H9 (cell line): Measurements from ENCODE around the gene RYR1. TPM values are rescaled to one million over a fixed set of nuclear protein-coding genes. Genes with fewer than 3 reads are reported as not detected.

Experiments used
- DNase-seq: peaks from one replicate; pipeline ENCODE4 v3.0.0-alpha.2; 2017
- H2AFZ ChIP-seq: one replicate; pipeline ENCODE4 v1.6.1; 2013; ENCODE audit warnings: mild to moderate bottlenecking, low read length, control low read depth, moderate library complexity
- H2AK5ac ChIP-seq: 2 replicates; pipeline ENCODE4 v1.6.1; 2013; ENCODE audit warnings: low read length, control low read depth, mixed read lengths; ENCODE audit not compliant: insufficient read length
- H2BK120ac ChIP-seq: one replicate; pipeline ENCODE4 v1.6.1; 2013; ENCODE audit warnings: low read depth, mild to moderate bottlenecking, low read length, control low read depth, inconsistent platforms; ENCODE audit not compliant: poor library complexity, severe bottlenecking
- H2BK12ac ChIP-seq: 2 replicates; pipeline ENCODE4 v1.6.1; 2013; ENCODE audit warnings: low read length, control low read depth, mixed read lengths, low read depth; ENCODE audit not compliant: insufficient read length
- H2BK15ac ChIP-seq: 2 replicates; pipeline ENCODE4 v1.6.1; 2013; ENCODE audit warnings: low read depth, low read length, control low read depth
- H2BK20ac ChIP-seq: one replicate; pipeline ENCODE4 v1.6.1; 2013; ENCODE audit warnings: low read depth, mild to moderate bottlenecking, low read length, control low read depth, inconsistent platforms; ENCODE audit not compliant: poor library complexity, severe bottlenecking
- H2BK5ac ChIP-seq: 2 replicates; pipeline ENCODE4 v1.6.1; 2013; ENCODE audit warnings: low read length, control low read depth, mixed read lengths; ENCODE audit not compliant: insufficient read length
- H3K14ac ChIP-seq: 2 replicates; pipeline ENCODE4 v1.6.1; 2013; ENCODE audit warnings: low read length, control low read depth; ENCODE audit not compliant: insufficient read depth
- H3K18ac ChIP-seq: 2 replicates; pipeline ENCODE4 v1.6.1; 2013; ENCODE audit warnings: low read depth, mild to moderate bottlenecking, mixed read lengths, low read length, control low read depth; ENCODE audit not compliant: insufficient read length
- H3K23ac ChIP-seq: 2 replicates; pipeline ENCODE4 v1.6.1; 2013; ENCODE audit warnings: low read length, control low read depth, mixed read lengths, low read depth; ENCODE audit not compliant: insufficient read length
- H3K23me2 ChIP-seq: 2 replicates; pipeline ENCODE4 v1.6.1; 2013; ENCODE audit warnings: low read depth, mild to moderate bottlenecking, mixed read lengths, low read length, control low read depth; ENCODE audit not compliant: insufficient read length, poor library complexity, severe bottlenecking
- H3K27ac ChIP-seq: 2 replicates; pipeline ENCODE4 v1.5.1; 2013; ENCODE audit warnings: low read length, control low read depth, mixed read lengths, low read depth; ENCODE audit not compliant: insufficient read length
- H3K27me3 ChIP-seq: 2 replicates; pipeline ENCODE4 v1.6.1; 2013; ENCODE audit warnings: low read length, control low read depth, inconsistent platforms; ENCODE audit not compliant: insufficient read depth
- H3K4ac ChIP-seq: 2 replicates; pipeline ENCODE4 v1.6.1; 2013; ENCODE audit warnings: low read depth, mild to moderate bottlenecking, control low read depth, inconsistent platforms, low read length, moderate library complexity
- H3K4me1 ChIP-seq: 2 replicates; pipeline ENCODE4 v1.6.1; 2013; ENCODE audit warnings: low read length, control low read depth, inconsistent platforms; ENCODE audit not compliant: insufficient read depth
- H3K4me2 ChIP-seq: 2 replicates; pipeline ENCODE4 v1.6.1; 2013; ENCODE audit warnings: low read length, control low read depth, mixed read lengths; ENCODE audit not compliant: insufficient read length, insufficient read depth
- H3K56ac ChIP-seq: 2 replicates; pipeline ENCODE4 v1.6.1; 2013; ENCODE audit warnings: low read depth, mild to moderate bottlenecking, mixed read lengths, low read length, control low read depth; ENCODE audit not compliant: insufficient read length
- H3K79me1 ChIP-seq: 2 replicates; pipeline ENCODE4 v1.6.1; 2013; ENCODE audit warnings: low read depth, mild to moderate bottlenecking, moderate library complexity, low read length, control low read depth, inconsistent platforms; ENCODE audit not compliant: insufficient read depth, poor library complexity, severe bottlenecking
- H3K79me2 ChIP-seq: 2 replicates; pipeline ENCODE4 v1.6.1; 2013; ENCODE audit warnings: low read length, control low read depth, inconsistent platforms; ENCODE audit not compliant: insufficient read depth
- H3K9ac ChIP-seq: 2 replicates; pipeline ENCODE4 v1.6.1; 2013; ENCODE audit warnings: low read length, control low read depth, mixed read lengths; ENCODE audit not compliant: insufficient read length; ENCODE audit errors: extremely low read depth
- H3K9me3 ChIP-seq: one replicate; pipeline ENCODE4 v1.6.1; 2013; ENCODE audit warnings: low read depth, low read length, inconsistent platforms; ENCODE audit not compliant: control insufficient read depth
- H3T11ph ChIP-seq: one replicate; pipeline ENCODE4 v1.6.1; 2013; ENCODE audit warnings: mild to moderate bottlenecking, low read length, control low read depth, inconsistent platforms
- H4K20me1 ChIP-seq: one replicate; pipeline ENCODE4 v1.6.1; 2013; ENCODE audit not compliant: control insufficient read depth, insufficient read length, insufficient read depth
- H4K5ac ChIP-seq: 2 replicates; pipeline ENCODE4 v1.6.1; 2013; ENCODE audit warnings: low read depth, mild to moderate bottlenecking, mixed read lengths, low read length, control low read depth; ENCODE audit not compliant: insufficient read length
- H4K8ac ChIP-seq: replicated peaks from 2 replicates; pipeline ENCODE4 v1.6.1; 2013; ENCODE audit warnings: low read length, control low read depth, mixed read lengths, low read depth; ENCODE audit not compliant: insufficient read length
- H4K91ac ChIP-seq: 2 replicates; pipeline ENCODE4 v1.6.1; 2013; ENCODE audit warnings: low read depth, mild to moderate bottlenecking, moderate library complexity, mixed read lengths, low read length, control low read depth; ENCODE audit not compliant: insufficient read length
- H3K27ac Mint-ChIP-seq, 3 experiments: 2 replicates in 2 of 3; 3 replicates in 1 of 3; pipeline ENCODE4 v1.8.0; 2020 to 2021; ENCODE audit warnings: mixed read lengths in 3 of 3, mild to moderate bottlenecking in 1 of 3, moderate library complexity in 1 of 3
- H3K27me3 Mint-ChIP-seq: 2 replicates; pipeline ENCODE4 v1.8.0; 2021; ENCODE audit warnings: low read depth, mild to moderate bottlenecking, moderate library complexity, mixed read lengths
- H3K36me3 Mint-ChIP-seq, 3 experiments: 2 replicates in 2 of 3; 3 replicates in 1 of 3; pipeline ENCODE4 v1.8.0; 2020 to 2021; ENCODE audit warnings: low read depth in 3 of 3, mixed read lengths in 3 of 3; ENCODE audit not compliant: insufficient read depth in 1 of 3
- H3K4me1 Mint-ChIP-seq, 2 experiments: 2 replicates each; pipeline ENCODE4 v1.8.0; 2020; ENCODE audit warnings: mixed read lengths in 2 of 2
- H3K4me3 Mint-ChIP-seq, 2 experiments: 2 replicates in 1 of 2; 3 replicates in 1 of 2; pipeline ENCODE4 v1.8.0; 2020 to 2021; ENCODE audit warnings: mild to moderate bottlenecking in 2 of 2, mixed read lengths in 2 of 2, moderate library complexity in 1 of 2
- H3K9me3 Mint-ChIP-seq, 2 experiments: 2 replicates in 1 of 2; 3 replicates in 1 of 2; pipeline ENCODE4 v1.8.0; 2020; ENCODE audit warnings: mild to moderate bottlenecking in 2 of 2, mixed read lengths in 2 of 2, moderate library complexity in 1 of 2
- CTCF ChIP-seq: fragments of 200-600 bp; sonication (generic); conservative IDR thresholded peaks from 3 replicates; pipeline ENCODE4 v1.8.0; 2021; ENCODE audit warnings: antibody characterized with exemption, mild to moderate bottlenecking
- WGBS: extraction: QIAGEN DNeasy Blood & Tissue Kit; methylation state at CpG from one replicate; pipeline ENCODE4 v1.1.7; 2013; ENCODE audit warnings: missing lambda C conversion rate, low lambda C conversion rate, mixed read lengths; ENCODE audit not compliant: insufficient read length; ENCODE audit errors: extremely low coverage; 5-methylcytosine and 5-hydroxymethylcytosine counted together
- total RNA-seq: library from RNA; stranded (reverse); gene quantifications from 2 replicates; pipeline ENCODE4 v1.2.1, GENCODE V29; 2021

The RYR1 gene
- total RNA-seq, 1 experiment from 2014 or later = 8.9 TPM

GRCh38 chr19:38564981-38565690, 131.6 kb downstream of the RYR1 start:
- DNase-seq = peak; percentile 47
- no peak overlapping the region for H2AFZ ChIP-seq
- H3K4ac ChIP-seq = no peak overlapping the region

More at GRCh38 chr19:38564981-38565690, 131.6 kb downstream of the RYR1 start:
- Mint-ChIP-seq H3K36me3 (peaks cover 21 to 33% (median 21%) of the 10 kb centered on the region in 3 experiments), H3K9me3 (no peaks in the 10 kb centered on the region), H3K27ac (no peak overlapping the region), H3K4me1 (no peaks in the 10 kb centered on the region), H3K4me3 (no peak overlapping the region), H3K27me3 (peaks cover 2% of the 10 kb centered on the region; the same call in 1 of the 2 replicates)
- no peak overlapping the region for H2BK20ac ChIP-seq
- no peak overlapping the region for H2BK12ac ChIP-seq
- no peak overlapping the region for H3K27ac ChIP-seq
- TF ChIP-seq CTCF = no peak
- H3K23me2 ChIP-seq = no peaks in the 10 kb centered on the region
- H3K27me3 ChIP-seq = no peaks in the 10 kb centered on the region
- H3K9ac ChIP-seq = no peak overlapping the region
- H4K5ac ChIP-seq = no peak overlapping the region
- H2BK120ac ChIP-seq = no peak overlapping the region
- H3K79me1 ChIP-seq = no peaks in the 10 kb centered on the region
- H3K56ac ChIP-seq = no peak overlapping the region
- no peak overlapping the region for H2AK5ac ChIP-seq
- no peak overlapping the region for H3K23ac ChIP-seq
- H3K4me2 ChIP-seq = no peak overlapping the region
- H2BK5ac ChIP-seq = no peak overlapping the region
- H4K91ac ChIP-seq = no peak overlapping the region
- H4K20me1 ChIP-seq = peaks cover 2% of the 10 kb centered on the region
- no peaks in the 10 kb centered on the region for H3K9me3 ChIP-seq
- H3K18ac ChIP-seq = no peak overlapping the region
- H3T11ph ChIP-seq = no peak overlapping the region
- no peak overlapping the region for H3K14ac ChIP-seq
- no peaks in the 10 kb centered on the region for H3K79me2 ChIP-seq
- H2BK15ac ChIP-seq = no peak overlapping the region
- no peak overlapping the region for H4K8ac ChIP-seq
- H3K4me1 ChIP-seq = no peaks in the 10 kb centered on the region
- WGBS = no CpG with 5 or more reads among the region's 111 CpGs
